HL-60/S4 treated with retinoic acid at 250 ng/mL for 4 days and 3 days (cell line): ENCODE results near the gene GTF2A1.
"Not testable (repeated sequence)": the region's sequence is repeated elsewhere in the genome, so short reads cannot be mapped to it uniquely, and the experiment has no call there.

Source experiments
- in situ Hi-C: fragments of 300-500 bp; cut with MboI; formaldehyde crosslinking; loops from 2 replicates; pipeline ENCODE4 v1.7.0; 2022; ENCODE audit warnings: low sequenced_read_pairs

The GTF2A1 gene

GRCh38 chr14:81220830-81221578, at the start of gene GTF2A1:
TSS of gene GTF2A1 (minus strand) at chr14:81220959. CDS start at chr14:81220518, 441 bp downstream.
- in situ Hi-C loops: no loop called here

- in situ Hi-C loops: loop anchor here (10.0 kb wide), 1 partner anchor 175 kb away; no protein-coding TSS in a partner anchor
Observed at GRCh38 chr14:81269979-81270375, 49.2 kb upstream of the GTF2A1 start.

GRCh38 chr14:81269100-81269978, 48.6 kb upstream of the GTF2A1 start:
- in situ Hi-C loops: no loop called here

- in situ Hi-C loops: no loop called here
Observed at GRCh38 chr14:81268016-81268416, 47.3 kb upstream of the GTF2A1 start.

GRCh38 chr14:81265636-81266169, 44.9 kb upstream of the GTF2A1 start:
- in situ Hi-C loops: no loop called here

GRCh38 chr14:81264671-81265070, 43.9 kb upstream of the GTF2A1 start:
- in situ Hi-C loops: no loop called here

- in situ Hi-C loops: no loop called here
Observed at GRCh38 chr14:81263777-81264410, 43.1 kb upstream of the GTF2A1 start.

GRCh38 chr14:81261176-81261575, 40.4 kb upstream of the GTF2A1 start:
- in situ Hi-C loops: no loop called here

GRCh38 chr14:81260732-81261131, 40.0 kb upstream of the GTF2A1 start:
- in situ Hi-C loops: no loop called here

GRCh38 chr14:81256289-81256960, 35.7 kb upstream of the GTF2A1 start:
- in situ Hi-C loops: no loop called here

GRCh38 chr14:81252278-81252677, 31.5 kb upstream of the GTF2A1 start:
- in situ Hi-C loops: no loop called here

- in situ Hi-C loops: no loop called here
Observed at GRCh38 chr14:81247271-81247766, 26.6 kb upstream of the GTF2A1 start.

- in situ Hi-C loops: no loop called here
Observed at GRCh38 chr14:81246461-81247270, 25.9 kb upstream of the GTF2A1 start.

- in situ Hi-C loops: no loop called here
Observed at GRCh38 chr14:81245771-81246170, 25.0 kb upstream of the GTF2A1 start.

GRCh38 chr14:81244431-81244830, 23.7 kb upstream of the GTF2A1 start:
- in situ Hi-C loops: not testable (repeated sequence)

- in situ Hi-C loops: no loop called here
Observed at GRCh38 chr14:81243499-81243898, 22.7 kb upstream of the GTF2A1 start.

GRCh38 chr14:81236849-81237248, 16.1 kb upstream of the GTF2A1 start:
- in situ Hi-C loops: not testable (repeated sequence)

- in situ Hi-C loops: no loop called here
Observed at GRCh38 chr14:81236138-81236537, 15.4 kb upstream of the GTF2A1 start.

- in situ Hi-C loops: no loop called here
Observed at GRCh38 chr14:81235096-81235495, 14.3 kb upstream of the GTF2A1 start.

GRCh38 chr14:81234278-81234677, 13.5 kb upstream of the GTF2A1 start:
- in situ Hi-C loops: no loop called here
